MG63 (cell line): ENCODE data around the gene GALNT7. TPM values are rescaled to one million over a fixed set of nuclear protein-coding genes. Genes with fewer than 3 reads are reported as not detected.

Experiments
- DNase-seq: peaks from one replicate; pipeline ENCODE4 v3.0.0-alpha.2; 2020
- H3K27me3 ChIP-seq: fragments of 250-450 bp; sonication (Bioruptor Pico); 2 replicates; pipeline ENCODE4 v1.5.1; 2020; ENCODE audit warnings: mild to moderate bottlenecking, moderate library complexity
- H3K36me3 ChIP-seq: fragments of 250-450 bp; sonication (Bioruptor Pico); 2 replicates; pipeline ENCODE4 v1.5.1; 2020; ENCODE audit warnings: mild to moderate bottlenecking, moderate library complexity
- H3K4me3 ChIP-seq: fragments of 250-450 bp; sonication (Bioruptor Pico); 2 replicates; pipeline ENCODE4 v1.5.1; 2020; ENCODE audit warnings: mild to moderate bottlenecking, moderate library complexity
- H3K9me3 ChIP-seq: fragments of 250-450 bp; sonication (Bioruptor Pico); 2 replicates; pipeline ENCODE4 v1.5.1; 2020; ENCODE audit warnings: mild to moderate bottlenecking, moderate library complexity
- total RNA-seq: library from RNA; depleted of rRNA; stranded (reverse); fragments of >200 nt; shearing (Covaris generic); gene quantifications from 2 replicates; pipeline ENCODE4 v1.2.3, GENCODE V29; 2014; ENCODE audit warnings: low replicate concordance

GALNT7 gene
- total RNA-seq, 1 experiment from 2014 or later = 22.6 TPM

- Histone ChIP-seq H3K9me3 (no peaks in the 10 kb centered on the region), H3K4me3 (no peak overlapping the region), H3K36me3 (no peaks in the 10 kb centered on the region; the same call in 1 of the 2 replicates), H3K27me3 (no peaks in the 10 kb centered on the region)
- DNase-seq = no peak
These were observed 90.7 kb downstream of the GALNT7 start for GRCh38 chr4:173259310-173259709.

- H3K36me3 ChIP-seq = no peaks in the 10 kb centered on the region
- H3K27me3 ChIP-seq = no peaks in the 10 kb centered on the region
- H3K9me3 ChIP-seq = no peaks in the 10 kb centered on the region
- H3K4me3 ChIP-seq = no peak overlapping the region
- no peak for DNase-seq
These were observed 92.4 kb downstream of the GALNT7 start for GRCh38 chr4:173261052-173261451.

DNA sequence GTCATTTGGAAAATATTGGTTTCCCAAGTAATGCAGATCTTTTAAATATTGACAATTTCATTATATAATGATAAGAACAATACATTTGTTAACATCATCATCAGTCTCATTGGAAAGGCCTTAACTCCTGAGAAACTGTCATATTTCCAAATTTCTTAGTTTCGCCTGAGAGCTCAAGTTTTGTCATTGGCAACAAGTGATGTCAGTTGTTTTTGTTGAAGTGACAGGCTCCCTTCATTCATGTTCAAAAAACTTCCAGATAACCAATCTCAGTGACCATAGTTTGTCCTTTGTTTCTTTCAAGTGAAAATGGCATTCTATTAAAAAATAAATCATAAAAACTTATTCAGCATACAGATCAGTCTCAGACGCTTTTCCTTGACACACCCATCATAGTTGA, 93.8 kb downstream of the GALNT7 start:
- DNase-seq = no peak
- Histone ChIP-seq H3K9me3 (no peaks in the 10 kb centered on the region), H3K4me3 (no peak overlapping the region), H3K27me3 (no peaks in the 10 kb centered on the region), H3K36me3 (no peaks in the 10 kb centered on the region)

GRCh38 chr4:173264245-173264644, 95.6 kb downstream of the GALNT7 start:
- Histone ChIP-seq H3K36me3 (no peaks in the 10 kb centered on the region), H3K9me3 (no peaks in the 10 kb centered on the region), H3K4me3 (no peak overlapping the region), H3K27me3 (no peaks in the 10 kb centered on the region)
- no peak for DNase-seq

DNA sequence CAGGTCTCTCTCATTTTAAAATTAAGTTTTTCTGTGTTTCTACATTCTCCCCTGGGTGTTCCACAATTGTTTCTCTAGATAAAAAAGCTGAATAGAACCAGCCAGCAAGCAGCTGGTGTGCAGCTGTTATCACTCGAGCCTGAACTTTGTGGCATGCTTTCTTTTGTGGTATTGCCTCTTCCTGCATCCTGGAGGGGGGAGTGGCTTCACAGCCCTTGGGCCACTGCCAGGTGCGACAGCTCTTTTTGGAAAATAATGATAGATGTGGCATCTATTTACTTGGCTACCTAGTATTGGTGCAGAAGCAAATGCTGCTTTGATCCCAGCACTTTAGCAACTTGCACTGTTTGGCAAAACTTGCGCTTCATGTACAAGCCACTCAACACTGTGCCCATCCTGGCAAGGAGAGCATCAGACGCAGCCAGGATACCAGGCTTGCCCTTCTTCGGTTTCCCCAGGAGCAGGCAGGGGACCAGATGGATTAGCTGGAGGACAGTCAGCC, 96.1 kb downstream of the GALNT7 start:
- Histone ChIP-seq H3K27me3 (no peaks in the 10 kb centered on the region), H3K9me3 (no peaks in the 10 kb centered on the region), H3K4me3 (no peak overlapping the region), H3K36me3 (no peaks in the 10 kb centered on the region)
- DNase-seq = peak; percentile 85

DNA sequence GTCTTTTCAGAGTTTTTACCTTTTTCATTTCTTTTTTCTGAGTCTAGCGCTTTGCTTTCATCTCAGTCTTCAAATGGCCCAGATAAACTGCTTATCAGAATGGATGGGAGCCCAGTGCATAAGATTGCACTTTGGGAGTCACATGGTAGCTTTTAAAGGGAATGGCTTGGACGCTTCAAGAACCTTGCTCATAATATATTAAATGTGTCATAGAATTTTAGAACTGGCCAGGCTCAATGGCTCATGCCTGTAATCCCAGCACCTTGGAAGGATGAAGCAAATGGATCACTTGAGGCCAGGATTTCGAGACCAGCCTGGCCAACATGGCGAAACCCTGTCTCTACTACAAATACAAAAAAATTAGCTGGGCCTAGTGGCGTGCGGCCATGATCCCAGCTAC, 97.1 kb downstream of the GALNT7 start:
- no peak overlapping the region for H3K4me3 ChIP-seq
- H3K27me3 ChIP-seq = no peaks in the 10 kb centered on the region
- DNase-seq = no peak
- no peaks in the 10 kb centered on the region for H3K36me3 ChIP-seq
- no peaks in the 10 kb centered on the region for H3K9me3 ChIP-seq

GRCh38 chr4:173267711-173268110, 99.1 kb downstream of the GALNT7 start:
- Histone ChIP-seq H3K4me3 (no peak overlapping the region), H3K36me3 (no peaks in the 10 kb centered on the region), H3K9me3 (no peaks in the 10 kb centered on the region), H3K27me3 (no peaks in the 10 kb centered on the region)
- DNase-seq = no peak

DNA sequence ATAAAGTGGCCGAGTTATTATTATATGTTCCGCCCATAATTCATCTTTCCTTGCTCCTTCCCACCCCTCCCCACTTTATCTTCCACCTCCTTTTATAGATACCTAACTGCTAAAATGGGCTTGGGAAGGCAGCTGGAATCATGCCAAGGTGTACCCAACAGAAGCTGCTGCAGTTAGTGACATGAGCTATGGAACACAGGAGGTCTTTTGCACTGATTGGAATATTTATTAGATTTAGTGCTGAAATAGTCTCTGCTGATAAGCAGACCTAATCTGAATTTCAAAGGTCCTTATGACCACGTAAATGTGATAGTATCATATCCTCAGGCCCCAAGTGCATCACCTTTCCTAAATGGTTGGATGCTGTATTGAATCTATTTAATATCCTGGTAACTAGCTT, 100.7 kb downstream of the GALNT7 start:
- no peak for DNase-seq
- no peaks in the 10 kb centered on the region for H3K36me3 ChIP-seq
- no peak overlapping the region for H3K4me3 ChIP-seq
- H3K27me3 ChIP-seq = no peaks in the 10 kb centered on the region
- no peaks in the 10 kb centered on the region for H3K9me3 ChIP-seq

GRCh38 chr4:173270312-173271027, 101.9 kb downstream of the GALNT7 start:
- no peaks in the 10 kb centered on the region for H3K9me3 ChIP-seq
- DNase-seq = peak; percentile 31

GRCh38 chr4:173272314-173272713, 103.7 kb downstream of the GALNT7 start:
- no peaks in the 10 kb centered on the region for H3K9me3 ChIP-seq
- no peak overlapping the region for H3K4me3 ChIP-seq
- DNase-seq = no peak
- no peaks in the 10 kb centered on the region for H3K36me3 ChIP-seq
- no peaks in the 10 kb centered on the region for H3K27me3 ChIP-seq

More at GRCh38 chr4:173270312-173271027, 101.9 kb downstream of the GALNT7 start:
- H3K4me3 ChIP-seq = no peak overlapping the region
- no peaks in the 10 kb centered on the region for H3K36me3 ChIP-seq
- H3K27me3 ChIP-seq = no peaks in the 10 kb centered on the region

DNA sequence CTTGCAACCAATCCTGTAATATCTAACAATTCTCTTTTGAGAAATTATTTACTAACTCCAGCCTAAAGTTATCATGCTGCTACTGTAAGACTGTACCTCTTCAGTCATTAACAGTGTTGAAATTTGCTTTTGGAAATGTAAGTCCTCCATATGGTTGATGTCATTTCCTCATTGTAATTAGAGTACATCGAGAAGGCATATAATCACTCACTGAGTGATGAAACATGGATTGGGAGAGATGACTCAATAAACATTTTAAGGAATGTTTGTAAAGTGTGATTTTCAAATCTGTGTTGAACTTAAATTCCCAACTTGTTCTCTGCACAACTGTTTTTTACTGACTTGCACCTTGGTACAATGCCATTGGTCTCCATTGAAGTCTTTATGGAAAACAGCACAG, 104.4 kb downstream of the GALNT7 start:
- Histone ChIP-seq H3K27me3 (no peaks in the 10 kb centered on the region), H3K9me3 (no peaks in the 10 kb centered on the region), H3K36me3 (no peaks in the 10 kb centered on the region), H3K4me3 (no peak overlapping the region)
- no peak for DNase-seq

GRCh38 chr4:173273941-173274340, 105.3 kb downstream of the GALNT7 start:
- no peak overlapping the region for H3K4me3 ChIP-seq
- H3K27me3 ChIP-seq = no peaks in the 10 kb centered on the region
- DNase-seq = no peak
- no peaks in the 10 kb centered on the region for H3K9me3 ChIP-seq
- no peaks in the 10 kb centered on the region for H3K36me3 ChIP-seq

GRCh38 chr4:173274744-173275143, 106.1 kb downstream of the GALNT7 start:
- no peak overlapping the region for H3K4me3 ChIP-seq
- H3K9me3 ChIP-seq = no peaks in the 10 kb centered on the region
- DNase-seq = no peak
- no peaks in the 10 kb centered on the region for H3K36me3 ChIP-seq
- H3K27me3 ChIP-seq = no peaks in the 10 kb centered on the region

GRCh38 chr4:173275150-173275549, 106.5 kb downstream of the GALNT7 start:
- Histone ChIP-seq H3K4me3 (no peak overlapping the region), H3K36me3 (no peaks in the 10 kb centered on the region), H3K27me3 (no peaks in the 10 kb centered on the region), H3K9me3 (no peaks in the 10 kb centered on the region)
- DNase-seq = no peak

DNA sequence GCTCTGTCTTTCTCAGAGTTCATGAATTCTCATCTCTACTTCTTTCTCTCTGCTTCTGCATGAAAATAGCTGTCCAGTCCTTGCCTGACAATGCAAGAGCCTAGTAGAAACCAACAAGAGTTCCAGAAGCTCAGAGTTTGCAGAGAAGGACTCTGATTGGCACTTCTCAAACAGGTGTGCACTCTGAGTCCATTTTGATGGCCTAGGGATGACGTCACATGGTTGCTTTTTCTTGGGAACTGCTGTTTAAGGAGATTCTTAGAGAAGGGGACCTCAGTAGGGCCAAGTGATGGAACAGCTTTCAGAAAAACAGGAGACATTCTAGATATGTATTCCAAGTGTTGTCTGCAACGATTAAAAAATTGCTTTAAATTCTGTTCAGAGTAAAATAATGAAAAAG, 108.7 kb downstream of the GALNT7 start:
- Histone ChIP-seq H3K9me3 (no peaks in the 10 kb centered on the region), H3K4me3 (no peak overlapping the region), H3K27me3 (no peaks in the 10 kb centered on the region), H3K36me3 (no peaks in the 10 kb centered on the region; the same call in 1 of the 2 replicates)
- no peak for DNase-seq

GRCh38 chr4:173280998-173281397, 112.4 kb downstream of the GALNT7 start:
- Histone ChIP-seq H3K4me3 (no peak overlapping the region), H3K36me3 (no peaks in the 10 kb centered on the region; the same call in 1 of the 2 replicates), H3K27me3 (no peaks in the 10 kb centered on the region), H3K9me3 (peaks cover 17% of the 10 kb centered on the region)
- no peak for DNase-seq

GRCh38 chr4:173281406-173282255, 113.0 kb downstream of the GALNT7 start:
- no peak for DNase-seq
- Histone ChIP-seq H3K36me3 (peaks cover 6% of the 10 kb centered on the region; the same call in 1 of the 2 replicates), H3K9me3 (peaks cover 21% of the 10 kb centered on the region), H3K4me3 (no peak overlapping the region), H3K27me3 (no peaks in the 10 kb centered on the region)

DNA sequence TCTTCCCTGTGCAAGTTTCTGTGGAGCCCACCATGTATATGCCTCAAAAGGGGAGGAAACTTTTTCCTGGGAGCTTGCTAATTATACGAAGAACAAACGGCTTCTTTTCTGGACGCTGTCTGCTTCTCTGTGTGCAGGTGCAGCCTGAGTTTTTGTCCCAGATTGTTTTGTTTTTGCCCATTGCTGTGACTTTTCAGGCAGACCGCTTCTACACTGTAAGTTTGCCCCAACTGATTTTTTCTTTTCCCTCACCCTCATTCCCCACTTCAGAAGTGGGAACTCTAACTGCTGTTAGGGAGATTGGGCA, 113.6 kb downstream of the GALNT7 start:
- Histone ChIP-seq H3K9me3 (peaks cover 25% of the 10 kb centered on the region), H3K36me3 (peaks cover 6% of the 10 kb centered on the region; the same call in 1 of the 2 replicates), H3K27me3 (no peaks in the 10 kb centered on the region), H3K4me3 (no peak overlapping the region)
- no peak for DNase-seq
